Lower leg skin (tissue), 3 donors: ENCODE data around the gene UEVLD.

Source experiments
- POLR2A ChIP-seq, 2 donors: fragments of 450-650 bp; IDR thresholded peaks; one replicate each; pipeline ENCODE4 v1.6.1; 2016 to 2017; ENCODE audit warnings: antibody characterized with exemption in 2 of 2, mild to moderate bottlenecking in 1 of 2, moderate library complexity in 1 of 2
- TF ChIP-seq, protein P1 (sequence below), 3 donors: fragments of 450-650 bp; IDR thresholded peaks; one replicate each; pipeline ENCODE4 v1.5.1; 2016; ENCODE audit warnings: antibody characterized with exemption in 3 of 3, mild to moderate bottlenecking in 3 of 3, moderate library complexity in 2 of 3

- TF ChIP-seq POLR2A (IDR thresholded peaks at IDR 0.05) = no peak
- TF ChIP-seq, protein P1, sequence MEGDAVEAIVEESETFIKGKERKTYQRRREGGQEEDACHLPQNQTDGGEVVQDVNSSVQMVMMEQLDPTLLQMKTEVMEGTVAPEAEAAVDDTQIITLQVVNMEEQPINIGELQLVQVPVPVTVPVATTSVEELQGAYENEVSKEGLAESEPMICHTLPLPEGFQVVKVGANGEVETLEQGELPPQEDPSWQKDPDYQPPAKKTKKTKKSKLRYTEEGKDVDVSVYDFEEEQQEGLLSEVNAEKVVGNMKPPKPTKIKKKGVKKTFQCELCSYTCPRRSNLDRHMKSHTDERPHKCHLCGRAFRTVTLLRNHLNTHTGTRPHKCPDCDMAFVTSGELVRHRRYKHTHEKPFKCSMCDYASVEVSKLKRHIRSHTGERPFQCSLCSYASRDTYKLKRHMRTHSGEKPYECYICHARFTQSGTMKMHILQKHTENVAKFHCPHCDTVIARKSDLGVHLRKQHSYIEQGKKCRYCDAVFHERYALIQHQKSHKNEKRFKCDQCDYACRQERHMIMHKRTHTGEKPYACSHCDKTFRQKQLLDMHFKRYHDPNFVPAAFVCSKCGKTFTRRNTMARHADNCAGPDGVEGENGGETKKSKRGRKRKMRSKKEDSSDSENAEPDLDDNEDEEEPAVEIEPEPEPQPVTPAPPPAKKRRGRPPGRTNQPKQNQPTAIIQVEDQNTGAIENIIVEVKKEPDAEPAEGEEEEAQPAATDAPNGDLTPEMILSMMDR (IDR thresholded peaks at IDR 0.05) = no peak
Measured at GRCh38 chr11:18618342-18619025, 29.9 kb upstream of the UEVLD start.
